CD4-positive, alpha-beta T cell treated with Interleukin-15 for 1 hour (primary cell): ENCODE data around the gene STAB1.
A peak's percentile ranks its signal among the peaks of the same experiment; 100 is the strongest.

Experiments used
- DNase-seq: peaks from one replicate; pipeline ENCODE4 v3.0.0-alpha.2; 2020

The STAB1 gene, protein sequence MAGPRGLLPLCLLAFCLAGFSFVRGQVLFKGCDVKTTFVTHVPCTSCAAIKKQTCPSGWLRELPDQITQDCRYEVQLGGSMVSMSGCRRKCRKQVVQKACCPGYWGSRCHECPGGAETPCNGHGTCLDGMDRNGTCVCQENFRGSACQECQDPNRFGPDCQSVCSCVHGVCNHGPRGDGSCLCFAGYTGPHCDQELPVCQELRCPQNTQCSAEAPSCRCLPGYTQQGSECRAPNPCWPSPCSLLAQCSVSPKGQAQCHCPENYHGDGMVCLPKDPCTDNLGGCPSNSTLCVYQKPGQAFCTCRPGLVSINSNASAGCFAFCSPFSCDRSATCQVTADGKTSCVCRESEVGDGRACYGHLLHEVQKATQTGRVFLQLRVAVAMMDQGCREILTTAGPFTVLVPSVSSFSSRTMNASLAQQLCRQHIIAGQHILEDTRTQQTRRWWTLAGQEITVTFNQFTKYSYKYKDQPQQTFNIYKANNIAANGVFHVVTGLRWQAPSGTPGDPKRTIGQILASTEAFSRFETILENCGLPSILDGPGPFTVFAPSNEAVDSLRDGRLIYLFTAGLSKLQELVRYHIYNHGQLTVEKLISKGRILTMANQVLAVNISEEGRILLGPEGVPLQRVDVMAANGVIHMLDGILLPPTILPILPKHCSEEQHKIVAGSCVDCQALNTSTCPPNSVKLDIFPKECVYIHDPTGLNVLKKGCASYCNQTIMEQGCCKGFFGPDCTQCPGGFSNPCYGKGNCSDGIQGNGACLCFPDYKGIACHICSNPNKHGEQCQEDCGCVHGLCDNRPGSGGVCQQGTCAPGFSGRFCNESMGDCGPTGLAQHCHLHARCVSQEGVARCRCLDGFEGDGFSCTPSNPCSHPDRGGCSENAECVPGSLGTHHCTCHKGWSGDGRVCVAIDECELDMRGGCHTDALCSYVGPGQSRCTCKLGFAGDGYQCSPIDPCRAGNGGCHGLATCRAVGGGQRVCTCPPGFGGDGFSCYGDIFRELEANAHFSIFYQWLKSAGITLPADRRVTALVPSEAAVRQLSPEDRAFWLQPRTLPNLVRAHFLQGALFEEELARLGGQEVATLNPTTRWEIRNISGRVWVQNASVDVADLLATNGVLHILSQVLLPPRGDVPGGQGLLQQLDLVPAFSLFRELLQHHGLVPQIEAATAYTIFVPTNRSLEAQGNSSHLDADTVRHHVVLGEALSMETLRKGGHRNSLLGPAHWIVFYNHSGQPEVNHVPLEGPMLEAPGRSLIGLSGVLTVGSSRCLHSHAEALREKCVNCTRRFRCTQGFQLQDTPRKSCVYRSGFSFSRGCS (N-terminal part only)

DNA sequence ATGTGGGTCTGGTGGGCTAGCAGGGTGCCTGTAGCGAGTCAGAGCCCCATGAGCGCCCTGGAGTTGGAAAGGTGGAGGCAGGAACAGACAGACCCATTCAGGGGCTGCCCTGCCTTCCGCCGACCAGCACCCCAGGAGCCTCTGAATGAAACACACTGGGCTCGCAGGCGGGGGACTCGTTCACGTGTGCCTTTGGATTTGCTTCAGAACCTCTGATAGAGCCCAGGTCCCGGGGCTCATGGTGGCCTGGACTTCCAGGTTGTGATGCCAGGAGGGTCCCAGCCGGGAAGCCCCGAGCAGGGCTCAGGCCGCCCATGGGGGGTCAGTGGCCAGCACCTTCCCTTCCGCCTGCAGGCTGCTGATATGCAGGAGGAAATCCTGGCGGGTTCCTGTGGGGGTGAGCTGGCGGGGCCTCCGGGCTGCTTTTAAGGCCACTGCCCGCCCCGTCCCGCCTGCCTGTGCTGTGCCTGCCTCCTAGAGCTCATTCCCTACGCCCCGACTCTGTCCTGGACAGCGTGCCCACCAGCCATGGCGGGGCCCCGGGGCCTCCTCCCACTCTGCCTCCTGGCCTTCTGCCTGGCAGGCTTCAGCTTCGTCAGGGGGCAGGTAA is at the start of gene STAB1:
Gene STAB1, plus strand, starts transcription at position 453 of the 610 bp plus-strand sequence. Its CDS starts 76 bp downstream, at position 529.
- no peak for DNase-seq

DNA sequence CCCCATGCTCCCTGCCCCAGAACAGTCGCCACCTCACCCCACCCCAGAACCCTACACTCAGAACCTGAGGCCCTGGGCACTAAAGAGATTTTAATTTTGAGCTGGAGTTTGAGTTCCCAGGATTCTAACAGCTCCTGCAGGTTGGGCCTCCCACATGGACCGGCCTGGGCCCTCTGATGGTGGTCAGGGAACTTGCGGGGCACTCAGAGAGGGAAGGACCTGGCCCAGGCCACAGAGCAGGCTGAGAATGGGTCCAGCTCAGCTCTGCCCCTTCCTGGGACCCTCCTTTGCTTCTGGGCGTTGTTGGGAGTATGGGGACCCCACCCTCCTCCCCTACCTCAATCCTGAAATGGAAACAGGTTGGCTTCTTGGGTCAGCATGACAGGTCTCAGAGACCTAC is 49.1 kb upstream of the STAB1 start:
- no peak for DNase-seq

DNA sequence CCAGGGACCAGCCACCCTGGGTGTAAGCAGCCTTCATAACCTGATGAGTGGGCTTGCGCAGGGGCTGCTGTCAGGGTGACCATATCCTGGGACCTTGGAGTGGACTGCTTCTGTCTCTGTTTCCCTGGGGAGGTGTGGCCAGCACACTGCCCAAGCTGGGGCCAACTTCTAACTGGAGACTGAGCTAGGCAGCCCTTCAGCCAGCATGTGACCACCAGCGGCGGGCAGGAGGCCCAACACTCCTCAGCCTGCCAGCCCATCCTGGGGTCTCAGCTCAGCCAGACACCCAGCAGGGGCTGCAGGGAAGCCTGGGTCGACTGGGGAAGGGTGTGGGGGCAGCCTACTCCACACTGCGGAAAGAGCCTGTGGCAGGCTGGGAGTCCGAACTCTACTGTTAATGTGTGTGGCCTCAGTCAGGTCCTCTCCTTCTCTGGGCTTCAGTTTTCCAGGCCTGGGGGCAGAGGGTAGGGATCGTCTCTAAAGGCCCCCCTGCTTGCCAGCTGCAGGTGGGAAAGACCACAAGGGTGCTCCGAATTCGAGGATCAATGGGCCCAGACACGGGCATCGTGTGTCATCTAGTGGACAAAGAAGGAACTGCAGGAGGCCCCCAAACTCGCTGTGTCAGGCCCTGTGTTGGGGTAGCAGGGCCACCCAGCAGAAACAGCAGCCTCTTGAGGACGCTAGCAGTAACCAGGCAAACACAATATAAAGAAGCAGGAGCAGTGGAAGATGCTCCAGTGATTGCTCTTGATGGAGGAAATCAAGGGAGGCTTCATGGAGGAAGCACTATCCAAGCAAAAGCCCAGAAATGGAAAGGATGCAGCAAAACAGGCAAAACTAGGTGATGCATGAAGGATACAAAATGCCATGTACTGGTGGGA is 48.3 kb upstream of the STAB1 start:
- DNase-seq: peak; percentile 69

DNA sequence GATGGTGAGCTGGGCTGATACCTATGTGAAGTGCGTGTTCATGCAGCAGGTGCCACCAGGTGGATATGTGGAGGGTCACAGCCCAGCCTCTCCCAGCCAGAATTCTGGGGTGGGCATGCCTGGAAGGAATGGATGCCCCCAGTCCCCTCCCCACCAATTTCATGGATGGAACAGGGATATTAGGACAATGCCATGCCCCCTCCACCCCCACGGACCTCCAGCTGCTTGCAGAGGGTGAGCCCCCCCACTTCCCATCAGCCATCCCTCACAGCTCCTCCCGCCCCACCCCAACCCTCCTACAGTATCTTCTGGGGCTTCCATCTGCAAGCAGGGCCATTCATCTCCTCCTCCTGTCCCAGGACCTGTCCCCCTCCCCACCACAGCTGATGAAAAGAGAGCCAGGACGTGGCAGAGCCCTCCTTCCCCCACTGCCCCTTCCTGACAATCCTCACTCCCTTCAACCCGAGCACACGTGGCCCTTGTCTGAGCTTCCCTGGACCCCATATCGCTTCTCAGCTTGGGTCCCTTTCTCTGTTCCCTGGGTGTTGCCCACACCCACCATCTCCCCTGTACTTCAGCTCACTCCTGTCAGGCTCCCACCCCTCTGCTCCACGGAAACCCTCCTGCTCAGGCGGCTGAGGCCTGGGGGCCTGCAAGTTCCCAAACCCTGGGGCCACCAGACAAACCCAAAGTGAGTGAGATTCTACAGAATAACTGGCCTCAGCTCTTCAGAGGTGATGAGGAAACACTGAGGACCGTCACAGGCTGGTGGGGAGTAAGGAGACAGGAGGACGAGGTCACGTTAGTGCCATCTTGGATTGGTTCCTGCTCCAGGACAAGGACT is 47.4 kb upstream of the STAB1 start:
- no peak for DNase-seq

DNA sequence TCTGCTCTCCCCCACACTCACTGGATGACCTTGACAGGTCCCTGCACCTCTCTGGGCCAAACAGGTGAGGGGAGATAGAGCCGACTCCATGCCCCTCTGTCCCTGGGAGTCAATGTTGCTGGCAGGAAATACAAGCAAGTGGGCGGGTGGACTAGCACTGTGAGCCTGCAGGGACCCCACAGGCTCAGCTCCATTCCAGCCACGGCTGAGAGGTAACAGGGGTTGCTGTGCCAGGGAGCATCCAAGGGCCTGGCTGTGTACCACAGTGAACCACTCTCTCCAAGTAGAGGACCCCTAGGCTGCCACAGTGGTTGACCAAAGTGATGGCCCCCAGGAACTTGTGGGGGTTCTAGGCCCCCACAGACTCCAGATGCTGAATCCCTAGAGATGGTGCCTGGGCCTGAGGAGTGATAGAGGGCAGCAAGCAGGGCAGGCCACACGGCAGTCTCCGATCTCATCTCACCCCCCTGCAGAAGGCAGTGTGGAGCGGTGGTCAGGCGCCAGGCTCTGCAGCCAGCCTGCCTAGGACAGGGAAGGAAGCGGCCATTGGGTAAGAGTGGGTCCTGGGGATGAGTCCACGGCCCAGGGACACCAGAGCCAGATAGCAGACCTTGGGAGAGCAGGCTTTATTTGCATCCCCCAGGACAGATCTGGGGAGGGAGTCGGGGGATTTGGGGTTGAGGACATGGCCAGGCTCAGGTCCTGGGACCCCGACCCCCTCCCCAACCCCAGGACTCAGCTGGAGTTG is 44.5 kb upstream of the STAB1 start:
- no peak for DNase-seq

DNA sequence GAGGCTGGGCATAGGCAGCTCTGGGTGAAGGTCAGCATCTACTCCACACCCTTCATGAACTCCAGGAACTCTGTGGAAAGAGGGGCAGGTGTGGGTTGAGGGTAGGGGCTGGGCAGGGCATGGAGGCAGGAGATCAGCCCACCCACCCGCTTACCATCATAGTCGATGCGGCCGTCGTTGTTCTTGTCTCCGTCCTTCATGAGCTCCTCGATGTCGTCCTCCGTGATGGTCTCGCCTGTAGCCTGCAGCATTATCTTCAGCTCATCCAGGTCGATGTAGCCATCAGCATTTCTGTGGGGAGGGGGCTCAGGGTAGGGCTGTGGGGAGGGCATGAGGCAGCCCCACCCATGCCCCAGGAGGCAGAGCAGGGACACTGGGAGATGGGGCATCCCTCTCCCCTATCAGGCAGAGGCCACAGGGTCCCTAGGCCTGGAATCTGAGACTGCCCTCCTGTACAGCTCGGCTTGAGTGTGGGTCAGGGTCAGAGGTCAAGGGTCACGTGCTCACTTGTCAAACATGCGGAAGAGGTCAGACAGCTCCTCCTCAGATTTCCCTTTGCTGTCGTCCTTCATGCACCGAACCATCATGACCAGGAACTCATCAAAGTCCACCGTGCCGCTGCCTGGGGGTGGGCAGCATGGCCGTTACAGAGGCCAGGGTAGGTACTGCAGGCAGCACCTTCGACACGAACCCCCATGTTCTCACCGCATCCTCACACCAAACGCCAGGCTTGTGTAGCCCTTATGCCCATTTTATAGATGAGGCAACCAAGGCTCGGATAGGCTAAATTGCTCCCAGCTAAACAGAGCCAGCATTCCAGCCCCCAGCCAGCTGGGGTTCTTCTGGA is 43.7 kb upstream of the STAB1 start:
- DNase-seq: no peak

DNA sequence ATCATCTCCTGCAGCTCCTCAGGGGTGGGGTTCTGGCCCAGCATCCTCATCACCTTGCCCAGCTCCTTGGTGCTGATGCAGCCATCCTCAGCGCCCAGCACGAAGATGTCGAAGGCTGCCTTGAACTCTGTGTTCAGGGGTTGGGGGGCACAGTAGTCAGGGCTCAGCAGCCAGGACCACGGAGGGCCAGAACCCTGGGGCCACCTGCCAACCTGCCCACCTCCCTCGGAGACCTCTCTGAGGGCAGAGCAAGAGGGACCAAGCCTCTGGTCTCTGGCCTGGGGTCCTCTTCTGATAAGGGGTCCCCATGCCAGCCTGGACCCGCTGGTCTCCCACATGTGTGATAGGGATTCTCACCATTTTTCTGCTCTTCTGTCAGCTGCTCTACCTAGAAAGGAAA is 43.0 kb upstream of the STAB1 start:
- DNase-seq: no peak

DNA sequence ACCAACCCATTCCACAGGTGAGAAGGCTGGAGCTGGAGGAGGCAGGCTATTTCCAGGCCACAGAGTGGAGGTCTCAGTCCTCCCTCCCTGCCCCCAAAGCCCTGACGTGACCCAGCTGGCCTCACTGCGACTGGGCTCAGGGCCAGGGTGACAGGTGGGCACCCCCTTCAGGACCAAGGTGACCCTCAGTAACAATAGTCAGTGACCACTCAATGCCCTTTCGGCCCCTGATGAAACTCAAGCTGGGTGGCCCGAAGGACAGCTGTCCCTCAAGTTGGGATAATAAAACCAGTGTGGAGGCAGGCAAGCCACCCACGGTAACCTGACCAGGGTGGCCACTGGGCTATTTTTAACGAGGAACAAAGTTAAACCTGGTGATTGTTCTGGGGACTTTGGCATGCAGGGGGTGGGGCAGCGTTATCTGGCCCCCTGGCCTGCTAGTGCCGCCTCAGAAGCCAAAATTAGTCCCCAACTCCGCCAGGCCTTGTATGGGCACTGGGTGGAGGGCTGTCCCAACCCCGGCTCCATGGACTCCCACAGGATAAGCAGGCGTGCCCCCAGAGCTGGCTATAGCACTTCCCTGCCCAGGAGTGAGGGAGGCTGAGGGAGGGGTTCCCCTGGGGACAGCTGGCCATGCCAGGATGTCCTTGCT is 42.4 kb upstream of the STAB1 start:
- no peak for DNase-seq

DNA sequence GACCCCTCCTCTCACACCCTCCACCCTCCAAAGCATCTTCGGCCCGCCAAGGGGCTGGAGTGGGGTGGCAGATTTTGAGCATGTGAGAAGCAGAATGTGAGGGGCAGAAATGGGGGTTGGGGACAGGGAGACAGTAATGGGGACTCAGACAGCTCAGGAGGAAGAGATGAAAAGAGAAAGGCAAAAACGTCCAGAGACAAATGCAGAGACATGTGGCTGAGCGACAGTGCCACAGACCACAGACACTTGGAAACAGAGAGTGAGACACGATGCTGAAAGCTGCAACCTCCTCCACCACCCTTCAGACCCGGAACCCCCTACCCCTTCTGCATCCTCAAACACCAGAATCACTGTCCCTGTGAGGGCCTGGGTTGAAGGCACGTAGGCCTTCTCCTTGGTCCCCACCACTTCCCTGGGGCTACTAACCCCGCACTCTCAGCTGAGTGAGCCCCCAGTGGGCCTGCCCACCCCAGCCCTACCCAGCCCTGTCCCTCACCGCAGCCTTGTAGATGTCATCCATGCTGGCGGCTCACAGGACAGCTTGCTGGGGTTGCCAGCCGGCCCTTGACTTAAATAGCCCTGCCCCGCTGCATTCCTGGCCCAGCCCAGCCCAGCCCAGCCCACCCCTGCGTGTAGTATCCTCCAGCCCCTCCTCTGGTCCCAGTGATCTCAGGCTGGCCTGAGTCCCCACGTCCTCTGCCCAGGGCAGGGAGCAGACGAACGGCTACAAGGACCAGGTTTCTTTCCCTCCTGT is 41.5 kb upstream of the STAB1 start, which contains the start of gene TNNC1:
Gene TNNC1, minus strand, starts transcription at position 546 of the 754 bp plus-strand sequence. Its CDS starts 26 bp downstream, at position 520.
- no peak for DNase-seq

DNA sequence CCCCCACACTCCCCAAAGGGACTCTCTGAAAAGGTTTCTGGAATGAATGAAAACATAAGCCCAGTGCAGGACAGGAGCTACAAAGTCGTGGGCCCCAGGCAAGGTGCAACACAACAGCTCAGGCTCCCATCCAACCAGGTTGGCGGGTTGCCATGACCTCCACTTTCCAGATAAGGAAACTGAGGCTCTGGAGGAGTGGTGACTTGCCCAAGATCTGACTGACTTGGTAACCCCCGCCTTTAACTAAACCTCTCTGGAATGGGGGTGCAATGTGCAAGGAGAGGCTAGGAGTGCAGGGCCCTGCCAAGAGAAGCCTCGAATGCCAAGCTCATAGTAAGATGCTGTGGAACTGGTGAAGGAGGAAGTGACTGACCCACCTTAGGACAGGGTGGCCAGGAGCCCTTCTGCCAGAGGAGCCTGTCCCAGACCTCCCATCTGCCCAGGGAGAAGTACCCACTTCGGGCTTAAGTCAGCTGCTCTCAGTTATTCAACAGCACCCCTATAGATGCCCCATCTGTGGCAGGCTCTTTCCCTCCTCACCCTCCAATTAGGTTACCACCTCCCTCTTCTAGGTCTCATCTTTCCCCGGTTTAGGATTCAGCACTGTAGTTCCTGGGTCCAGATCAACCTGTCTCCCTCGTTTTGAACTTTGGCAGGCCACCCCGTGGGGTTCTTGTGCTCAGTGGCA is 40.7 kb upstream of the STAB1 start:
- DNase-seq: no peak

DNA sequence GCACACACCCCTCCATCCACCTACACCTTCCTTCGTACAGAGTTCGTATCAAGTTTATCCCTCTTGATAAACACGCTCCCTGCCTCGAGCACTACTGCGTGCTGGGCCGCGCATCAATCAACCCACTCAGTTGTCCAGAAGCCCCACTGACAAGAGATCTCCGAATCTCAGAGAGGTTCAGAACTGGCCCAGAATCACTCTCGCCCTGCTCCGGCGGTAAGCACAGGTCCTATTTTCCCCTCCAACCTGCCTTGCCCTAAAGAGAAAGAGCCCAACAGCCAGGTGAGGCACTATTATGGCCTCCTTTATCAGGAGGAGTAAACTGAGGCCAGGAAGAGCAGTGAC is 40.2 kb upstream of the STAB1 start:
- DNase-seq: no peak

DNA sequence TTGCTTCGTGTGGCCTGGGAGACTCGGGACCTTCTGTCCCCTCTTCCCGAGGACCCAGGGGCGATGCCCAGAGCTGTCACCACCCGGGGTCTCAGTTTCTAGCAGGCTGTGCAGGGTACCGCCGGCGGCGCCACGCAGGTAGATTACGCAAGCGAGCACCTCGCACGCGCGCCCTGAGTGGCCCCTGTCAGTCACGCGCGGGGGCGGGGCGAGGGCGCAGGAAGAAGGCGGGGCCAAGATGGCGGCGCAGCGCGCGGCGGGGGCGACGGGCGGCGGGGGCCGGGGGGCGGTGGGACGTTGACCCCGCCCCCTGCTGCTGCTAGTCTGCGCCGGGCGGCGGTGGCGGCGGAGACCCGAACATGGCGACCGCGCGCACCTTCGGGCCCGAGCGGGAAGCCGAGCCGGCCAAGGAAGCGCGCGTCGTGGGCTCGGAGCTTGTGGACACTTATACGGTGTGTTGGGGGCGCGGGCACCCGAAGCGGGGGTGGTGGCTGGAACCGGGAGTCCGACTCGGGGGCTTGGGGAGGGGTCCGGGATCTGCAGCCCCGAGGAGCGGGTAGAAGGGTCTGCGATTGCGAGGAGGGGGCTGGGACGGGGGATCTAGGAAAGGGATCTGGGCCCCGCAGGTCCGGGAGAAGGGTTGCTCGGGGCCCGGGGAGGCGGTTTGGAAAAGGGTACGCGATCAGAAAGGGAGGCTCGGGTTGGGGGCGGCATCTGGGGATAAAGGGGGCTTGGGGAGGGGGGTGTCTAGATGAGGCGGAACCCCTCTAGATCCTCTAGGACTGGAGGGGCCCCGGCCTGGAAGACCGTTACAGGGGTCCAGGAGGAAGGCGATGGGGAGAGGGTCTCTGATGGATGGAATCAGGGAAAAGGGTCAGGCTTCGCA is 39.6 kb upstream of the STAB1 start, which contains the start of gene NISCH:
Gene NISCH, plus strand, starts transcription at position 322 of the 886 bp plus-strand sequence. Its CDS starts 38 bp downstream, at position 360.
- DNase-seq: peak; percentile 93

DNA sequence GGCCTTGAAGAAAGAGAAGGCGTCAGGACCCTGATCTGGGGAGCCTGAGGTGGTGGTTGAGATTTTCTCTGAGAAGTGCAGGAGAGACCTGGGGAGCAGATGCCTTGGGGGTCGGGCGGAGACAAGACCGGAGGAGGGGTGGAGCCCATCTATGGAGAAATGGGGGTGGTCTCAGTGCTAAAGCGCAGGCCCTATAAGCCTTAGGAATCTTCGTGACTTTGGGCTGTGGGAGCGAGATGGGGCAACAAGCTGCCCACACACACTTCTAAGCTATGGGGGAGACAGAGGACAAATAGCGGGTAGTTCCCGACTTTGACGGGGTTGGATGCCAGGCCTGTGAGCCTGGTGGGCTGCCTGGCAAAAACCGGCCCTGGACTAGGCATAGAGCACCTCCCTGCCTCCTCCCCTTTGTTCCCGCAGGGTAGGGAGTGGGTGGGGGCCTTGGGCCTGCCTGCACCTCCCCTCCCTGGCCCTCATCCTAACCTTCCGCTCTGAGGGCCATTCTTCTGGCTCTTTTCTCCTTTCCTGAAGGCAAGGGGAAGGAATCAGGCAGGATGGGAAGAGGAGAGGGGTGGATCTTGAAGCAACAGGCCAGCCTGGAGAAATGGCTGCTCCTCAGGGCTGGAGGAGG is 38.9 kb upstream of the STAB1 start:
- DNase-seq: no peak

DNA sequence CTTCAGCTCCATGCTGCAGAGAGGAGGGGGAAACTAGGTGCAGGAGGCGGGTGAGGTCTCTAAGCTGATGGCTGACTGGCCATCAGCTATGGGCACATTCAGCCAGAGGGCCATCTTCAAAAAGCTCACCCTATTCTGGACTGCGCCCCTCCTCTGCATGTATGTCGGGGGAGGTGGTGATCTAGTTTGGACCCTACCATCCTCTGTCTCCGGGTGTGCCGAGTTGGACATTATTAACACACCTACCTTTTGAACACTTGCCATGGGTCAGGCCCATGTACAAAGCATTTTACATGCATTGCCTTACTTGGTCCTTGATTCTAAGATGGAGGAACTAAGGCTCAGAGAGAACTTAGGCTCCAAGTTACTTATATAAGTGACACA is 38.3 kb upstream of the STAB1 start:
- DNase-seq: no peak
